ENCODE data around the gene EXOC3L4. TPM values are rescaled to one million over a fixed set of nuclear protein-coding genes. Genes with fewer than 3 reads are reported as not detected.
"Not testable (repeated sequence)": the region's sequence is repeated elsewhere in the genome, so short reads cannot be mapped to it uniquely, and the experiment has no call there.

EXOC3L4 gene
- total RNA-seq, 1 donor from 2014 or later: 0.46 TPM

DNA sequence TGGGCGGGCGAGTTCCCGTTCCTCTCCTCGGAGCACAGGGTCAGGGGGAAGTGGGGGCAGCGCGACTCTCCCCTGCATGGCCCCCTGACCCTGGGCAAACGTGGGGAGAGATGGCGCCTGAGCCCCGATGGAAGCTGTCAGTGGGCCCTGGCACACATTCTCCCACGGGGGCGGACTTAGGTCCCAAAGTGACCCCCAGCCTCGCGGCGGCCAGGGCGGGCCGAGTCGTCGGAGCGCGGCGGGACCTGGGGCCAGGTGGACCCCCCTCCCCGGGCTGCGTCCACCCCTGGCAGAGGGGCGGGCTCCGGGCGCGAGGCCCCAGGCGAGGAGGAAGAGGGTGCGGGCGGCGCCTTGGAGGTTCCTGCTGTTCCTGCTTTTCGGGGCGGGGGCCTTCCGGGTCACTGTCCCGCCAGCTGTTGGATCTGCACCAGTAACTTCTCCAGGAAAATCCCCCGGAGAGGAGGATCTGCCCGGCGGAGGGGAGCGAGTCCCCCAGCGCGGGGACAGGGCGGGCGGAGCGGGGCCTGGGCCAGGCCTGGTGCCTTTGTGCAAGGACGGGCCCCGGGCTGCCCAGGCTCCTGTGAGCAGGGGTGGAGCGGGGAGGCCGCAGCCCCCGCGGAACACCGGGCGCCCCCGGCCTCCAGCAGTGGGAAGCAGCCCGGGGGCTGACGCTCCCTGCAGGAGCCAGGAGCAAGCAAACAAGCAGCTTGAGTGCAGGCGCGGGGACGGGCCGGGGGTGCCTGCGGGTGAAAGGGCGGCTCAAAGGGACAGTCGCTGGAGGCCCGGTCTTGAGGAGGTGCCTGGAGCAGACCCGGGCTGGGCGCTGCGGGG, 44.0 kb downstream of the EXOC3L4 start:
- DNase-seq (ENCODE audit: low spot score): no peak
- intact Hi-C loops (cut with DNase I): no loop called here

DNA sequence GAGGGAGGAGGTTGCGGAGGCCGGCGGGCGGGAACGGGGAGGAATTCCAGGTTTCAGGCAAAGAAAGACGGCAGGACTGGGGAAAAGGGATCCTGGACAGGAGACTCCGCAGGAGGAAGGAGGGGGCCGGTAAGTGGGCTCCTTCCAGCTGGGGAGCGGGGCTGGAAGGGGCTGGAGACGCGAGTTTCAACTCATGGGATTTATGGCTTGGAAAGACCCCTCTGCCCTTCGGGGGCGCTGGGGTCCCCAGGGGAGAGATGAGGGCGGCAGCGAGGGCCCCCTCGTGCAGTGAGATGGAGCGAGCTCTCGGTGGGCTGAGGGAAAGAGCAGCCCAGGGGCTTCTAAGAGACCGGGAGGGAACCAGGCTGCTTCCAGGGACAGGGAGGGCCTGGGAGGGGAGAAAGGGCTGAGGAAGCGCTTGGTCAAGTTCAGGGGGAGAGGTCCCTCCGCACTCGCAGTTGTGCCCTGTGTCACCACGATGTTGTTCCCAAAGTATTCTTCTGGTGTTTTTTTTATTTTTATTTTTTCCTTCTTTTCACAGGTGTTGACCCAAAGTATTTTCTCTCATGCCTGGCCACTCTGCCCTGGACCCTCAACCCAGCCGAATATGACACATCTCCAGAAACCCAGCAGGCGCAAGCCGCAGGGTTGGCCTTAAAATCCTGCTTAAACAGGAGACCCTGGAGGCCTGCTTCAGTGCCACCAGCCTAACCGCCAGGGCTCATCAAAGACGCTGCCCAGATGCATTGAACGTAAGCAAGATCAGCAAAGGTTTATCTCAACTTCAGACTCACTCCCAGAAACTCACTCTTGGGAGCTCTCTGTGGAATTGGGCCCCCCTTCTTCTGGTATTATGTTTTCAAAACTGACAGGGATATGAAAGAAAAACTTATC, 44.9 kb downstream of the EXOC3L4 start:
- intact Hi-C loops (cut with DNase I): no loop called here
- no peak for DNase-seq (ENCODE audit: low spot score)

DNA sequence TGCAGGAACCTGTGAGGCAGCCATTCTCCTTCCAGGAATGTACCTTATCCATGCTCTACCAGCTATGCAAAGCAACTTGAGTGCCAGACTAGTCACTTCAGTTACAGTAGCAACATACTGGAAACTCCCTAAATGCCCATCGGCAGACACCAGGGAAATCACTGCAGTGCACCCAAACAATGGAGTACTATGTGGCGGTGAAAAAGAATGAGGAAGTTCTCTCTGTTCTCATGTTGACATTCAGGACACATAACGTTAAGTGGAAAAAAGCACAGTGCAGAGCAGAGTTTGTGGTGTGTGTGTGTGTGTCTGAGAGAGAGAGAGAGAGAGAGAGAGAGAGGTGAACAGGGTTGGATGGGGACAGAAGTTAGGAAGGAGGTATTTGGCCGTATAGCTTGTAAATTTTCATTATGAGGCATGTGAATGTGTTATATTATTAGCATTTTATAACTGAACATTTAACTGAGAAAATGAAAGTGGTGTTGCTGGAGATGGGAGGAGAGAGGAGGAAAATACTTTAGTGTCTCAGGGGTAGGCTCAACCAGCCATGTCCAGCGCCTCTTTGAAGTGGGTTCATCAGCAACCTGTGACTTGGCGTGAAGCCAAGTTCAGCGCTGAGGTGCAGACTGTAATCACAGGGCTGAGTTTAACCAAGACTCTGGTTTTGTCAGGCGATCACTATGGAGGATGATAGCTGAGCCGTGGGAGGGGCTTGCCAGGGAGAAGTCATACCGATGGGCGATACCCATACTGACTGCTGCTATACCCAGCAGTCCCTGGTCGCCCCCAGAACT, 46.0 kb downstream of the EXOC3L4 start:
- DNase-seq (ENCODE audit: low spot score): no peak
- intact Hi-C loops (cut with DNase I): no loop called here

DNA sequence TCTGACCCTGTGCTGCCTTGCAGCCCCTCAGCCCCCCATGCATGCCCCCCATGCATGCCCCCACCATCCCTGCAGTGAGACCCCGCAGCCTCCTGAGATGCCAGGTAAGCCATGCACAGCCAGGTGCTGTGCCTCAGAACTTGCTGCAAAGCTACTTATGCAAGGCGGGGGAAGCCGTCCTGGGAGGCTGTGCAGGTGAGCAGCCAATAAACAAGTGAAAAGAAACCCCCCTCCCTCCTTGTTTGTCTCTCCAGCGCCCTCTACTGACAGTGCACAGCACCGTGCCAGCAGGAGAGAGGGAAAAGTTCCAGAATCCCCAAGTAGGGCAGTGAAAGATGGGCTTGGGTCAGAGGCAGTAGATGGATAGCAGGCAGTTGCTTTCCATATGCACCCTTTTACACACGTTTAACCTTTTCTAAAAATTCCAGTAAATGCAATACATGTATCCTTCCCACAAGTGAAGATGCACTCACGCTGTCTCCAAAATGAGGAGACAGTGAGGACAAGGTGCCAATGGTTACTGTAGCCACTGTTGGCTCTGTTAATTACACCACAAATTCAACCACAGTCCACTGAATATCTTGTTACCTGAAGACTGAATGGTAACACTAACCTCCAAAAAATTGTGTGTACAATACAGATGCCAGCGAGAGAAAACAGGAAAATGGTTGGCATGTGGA, 46.7 kb downstream of the EXOC3L4 start:
- DNase-seq (ENCODE audit: low spot score): no peak
- intact Hi-C loops (cut with DNase I): no loop called here

DNA sequence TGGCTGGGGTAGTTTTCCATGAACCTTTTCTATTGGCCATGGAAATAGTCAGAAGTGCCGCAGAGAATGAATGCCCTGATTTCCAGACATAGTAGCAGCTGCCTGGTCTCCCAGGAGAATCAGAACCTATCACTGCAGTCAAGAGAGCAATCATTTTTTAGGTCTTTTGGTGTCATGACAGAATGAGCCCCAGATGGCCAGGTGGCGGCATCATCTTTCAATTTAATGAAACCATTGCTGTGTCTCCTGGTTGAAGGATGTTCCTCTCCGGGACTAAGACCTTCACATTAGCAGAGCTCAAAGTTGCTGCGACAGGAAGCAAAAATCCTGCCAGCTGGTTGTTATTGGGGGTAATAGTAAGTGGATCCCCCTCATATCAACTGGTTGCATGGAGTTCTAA, 47.5 kb downstream of the EXOC3L4 start:
- intact Hi-C loops (cut with DNase I): no loop called here
- no peak for DNase-seq (ENCODE audit: low spot score)

DNA sequence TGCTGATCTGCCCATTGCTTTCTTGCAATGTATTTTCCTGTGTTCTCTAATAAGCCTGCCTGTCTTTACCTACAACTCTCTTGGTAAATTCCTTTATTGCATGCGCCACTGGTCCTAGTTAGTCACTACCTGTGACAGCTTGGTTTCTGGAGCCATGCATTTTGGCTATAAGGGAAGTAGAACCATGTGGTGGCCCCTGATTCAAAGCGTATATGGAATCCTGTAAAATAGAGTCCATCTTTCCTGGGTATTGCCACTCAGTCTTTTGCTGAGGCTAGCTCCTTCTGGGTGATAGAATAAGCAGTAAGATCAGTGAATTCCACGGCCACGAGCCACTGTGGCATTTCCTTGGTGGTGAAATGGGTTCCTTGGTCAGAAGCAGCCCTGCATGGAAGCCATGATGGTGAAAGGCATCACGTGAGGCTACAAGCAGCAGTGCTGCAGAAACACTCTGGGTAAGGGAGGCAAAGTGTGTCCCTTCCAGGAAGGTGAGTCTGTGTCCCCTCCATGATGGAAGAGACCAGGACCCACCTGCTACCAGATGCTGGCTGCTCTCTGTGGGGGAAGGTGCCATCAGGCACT, 48.3 kb downstream of the EXOC3L4 start:
- no peak for DNase-seq (ENCODE audit: low spot score)
- intact Hi-C loops (cut with DNase I): no loop called here

DNA sequence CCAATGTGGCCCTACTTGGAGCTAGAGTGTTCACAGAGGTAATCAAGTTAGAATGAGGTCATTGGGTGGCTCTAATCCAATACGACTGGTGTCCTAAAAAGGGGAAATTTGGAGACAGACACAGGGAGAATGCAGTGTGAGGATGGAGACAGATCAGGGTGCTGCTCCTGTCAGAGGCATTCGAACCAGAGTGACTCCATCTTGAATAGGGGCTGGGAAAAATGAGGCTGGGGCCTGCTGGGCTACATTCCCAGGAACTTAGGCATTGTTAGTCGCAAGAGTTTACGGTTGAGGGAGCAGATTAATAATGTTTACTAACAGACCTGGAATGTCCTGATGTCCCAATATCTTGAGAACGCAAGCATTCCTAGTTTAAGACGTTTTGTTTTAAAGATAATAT, 49.0 kb downstream of the EXOC3L4 start:
- DNase-seq (ENCODE audit: low spot score): no peak
- intact Hi-C loops (cut with DNase I): no loop called here

DNA sequence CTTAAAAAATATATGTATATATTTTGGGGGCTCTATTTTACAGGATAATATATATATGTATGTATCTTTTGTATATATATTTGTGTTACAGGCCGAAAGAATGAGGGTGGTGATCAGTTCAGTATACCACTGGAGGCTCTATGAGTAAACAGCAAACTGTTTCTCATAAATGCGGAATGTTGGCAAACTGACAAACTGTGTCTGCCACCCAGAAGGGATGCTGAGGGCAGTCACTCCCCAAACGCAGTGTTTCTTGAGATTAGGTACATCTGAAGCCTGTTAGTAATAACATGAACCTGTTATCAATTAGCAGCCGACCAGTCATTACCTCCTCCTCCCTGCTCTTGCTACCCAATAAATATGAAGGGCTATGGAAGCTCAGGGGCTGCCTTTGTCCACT, 49.6 kb downstream of the EXOC3L4 start:
- no peak for DNase-seq (ENCODE audit: low spot score)
- intact Hi-C loops (cut with DNase I): no loop called here

DNA sequence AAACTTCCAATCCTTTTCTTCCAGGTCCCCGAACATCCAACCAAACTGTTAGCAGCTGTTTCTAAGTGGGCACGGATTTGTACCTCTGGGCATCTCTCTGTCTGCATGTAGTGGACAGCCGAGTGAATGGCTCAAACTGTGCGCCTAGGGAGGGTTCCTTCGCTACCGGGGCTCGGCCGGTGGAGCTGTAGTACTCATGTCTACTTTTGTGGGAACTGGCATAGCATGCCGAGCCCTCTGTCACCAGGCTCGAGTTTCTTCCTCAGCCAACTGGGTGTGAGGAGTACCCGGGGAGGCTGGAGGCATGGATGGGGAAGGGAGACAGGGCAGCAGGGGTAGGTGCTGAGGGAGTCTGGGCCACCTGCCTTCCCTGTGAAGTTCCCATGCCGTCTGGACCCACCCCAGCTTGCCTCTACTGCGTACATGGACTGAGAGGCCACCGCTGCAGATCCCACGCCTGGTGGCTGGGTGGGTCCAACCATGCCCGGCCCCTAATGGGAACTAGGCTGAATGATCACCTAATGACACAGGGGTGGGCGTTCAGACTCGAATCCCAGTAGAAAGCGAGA, 51.7 kb downstream of the EXOC3L4 start:
- intact Hi-C loops (cut with DNase I): no loop called here
- DNase-seq (ENCODE audit: low spot score): no peak

DNA sequence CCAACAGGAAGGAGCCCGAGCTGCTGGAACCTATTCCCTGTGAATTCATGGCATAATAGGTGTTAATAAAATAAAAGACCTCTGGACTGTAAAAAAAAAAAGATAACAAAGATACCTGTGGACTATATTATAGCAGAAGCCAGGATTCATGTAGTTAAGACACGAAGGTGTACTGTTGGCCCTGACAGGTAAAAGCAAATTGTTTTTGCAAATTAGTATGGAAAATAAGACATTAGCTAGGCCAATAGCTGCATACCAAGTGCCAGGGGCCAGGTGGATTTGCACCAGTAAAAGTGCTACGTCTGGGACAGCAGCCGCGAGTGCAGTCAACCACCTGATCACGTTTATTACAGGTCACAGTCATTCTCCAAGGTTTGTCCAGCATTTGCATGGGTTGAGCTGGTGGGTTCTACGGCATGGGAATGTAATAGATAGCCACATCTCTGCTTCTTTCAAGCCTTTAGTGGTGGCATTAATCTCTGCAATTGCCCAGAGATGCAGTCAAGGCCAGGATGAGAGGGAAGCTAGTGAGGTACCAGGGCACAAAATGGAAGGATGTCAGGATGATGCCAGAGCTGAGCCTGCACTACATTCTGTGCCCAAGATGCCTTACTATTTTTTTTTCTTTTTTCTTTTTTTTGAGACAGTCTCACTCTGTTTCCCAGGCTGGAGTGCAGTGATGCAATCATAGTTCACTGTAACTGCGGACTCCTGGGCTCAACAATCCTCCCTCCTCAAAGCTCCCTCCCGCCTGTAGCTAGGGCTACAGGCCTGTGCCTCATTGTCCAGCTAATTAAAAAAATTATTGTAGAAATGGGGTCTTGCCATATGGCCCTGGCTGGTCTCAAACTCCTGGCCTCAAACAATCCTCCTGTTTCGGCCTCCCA, 55.1 kb downstream of the EXOC3L4 start:
- DNase-seq (ENCODE audit: low spot score): peak; percentile 24
- intact Hi-C loops (cut with DNase I): no loop called here

DNA sequence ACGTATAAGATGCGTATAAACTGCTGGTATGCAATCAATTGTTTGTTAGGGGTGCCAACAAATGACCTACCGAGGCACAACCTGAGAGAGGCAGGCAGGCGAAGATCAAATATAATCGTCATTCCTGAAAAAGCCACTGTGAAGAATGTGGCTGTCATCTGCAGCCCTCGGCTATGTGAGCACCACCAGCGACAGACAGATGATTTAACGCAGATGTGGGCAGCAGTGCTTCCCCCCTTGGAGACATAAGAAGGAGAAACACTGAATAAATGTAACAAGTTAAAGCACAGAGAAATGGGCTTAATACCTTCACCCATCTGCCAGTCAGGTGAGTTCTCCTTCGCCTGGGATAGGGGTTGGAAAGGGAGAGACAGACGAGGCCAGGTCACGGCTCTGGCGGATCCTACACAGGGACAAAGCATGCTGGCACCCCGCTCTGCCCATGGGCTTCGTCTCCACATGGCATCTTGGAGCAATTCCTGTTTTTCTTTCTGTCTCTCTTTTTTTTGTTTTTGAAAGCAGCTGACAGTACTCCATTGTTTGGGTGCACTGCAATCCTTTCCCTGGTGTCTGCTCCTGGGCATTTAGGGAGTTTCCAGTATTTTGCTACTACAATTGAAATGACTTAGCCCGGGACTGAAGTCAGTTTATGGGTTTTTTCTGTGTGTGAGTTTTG, 56.9 kb downstream of the EXOC3L4 start:
- intact Hi-C loops (cut with DNase I): no loop called here
- DNase-seq (ENCODE audit: low spot score): no peak

DNA sequence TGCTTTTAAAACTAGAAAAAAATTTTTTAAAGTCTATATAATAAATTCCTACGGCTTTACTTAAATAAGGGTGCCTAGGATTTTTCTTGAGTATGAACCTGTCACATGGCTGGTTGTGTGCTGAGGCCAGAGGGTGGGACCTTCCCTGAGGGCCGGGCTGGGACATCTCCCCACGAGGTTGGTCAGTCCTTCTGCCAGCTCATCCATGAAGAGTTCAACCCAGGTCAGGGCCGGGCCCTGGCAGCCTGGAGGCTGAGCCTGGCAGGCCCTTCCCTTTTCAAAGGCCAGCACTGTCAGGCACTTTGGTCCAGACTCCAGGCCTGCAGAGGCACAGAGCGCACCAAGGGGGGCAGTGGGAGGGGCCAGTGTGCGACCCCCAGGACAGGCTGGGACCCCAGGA, 60.5 kb downstream of the EXOC3L4 start:
- DNase-seq (ENCODE audit: low spot score): peak; percentile 87
- intact Hi-C loops (cut with DNase I): no loop called here

DNA sequence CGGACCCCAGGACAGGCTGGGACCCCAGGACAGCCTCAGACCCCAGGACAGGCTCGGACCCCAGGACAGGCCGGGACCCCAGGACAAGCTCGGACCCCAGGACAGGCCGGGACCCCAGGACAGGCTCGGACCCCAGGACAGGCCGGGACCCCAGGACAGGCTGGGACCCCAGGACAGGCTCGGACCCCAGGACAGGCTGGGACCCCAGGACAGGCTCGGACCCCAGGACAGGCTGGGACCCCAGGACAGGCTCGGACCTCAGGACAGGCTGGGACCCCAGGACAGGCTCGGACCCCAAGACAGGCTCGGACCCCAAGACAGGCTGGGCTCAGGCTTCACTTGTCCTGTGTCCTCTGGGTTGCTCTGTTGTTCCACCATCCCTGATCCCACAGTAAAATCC, 60.9 kb downstream of the EXOC3L4 start:
- intact Hi-C loops (cut with DNase I); DNase-seq (ENCODE audit: low spot score): not testable (repeated sequence)

DNA sequence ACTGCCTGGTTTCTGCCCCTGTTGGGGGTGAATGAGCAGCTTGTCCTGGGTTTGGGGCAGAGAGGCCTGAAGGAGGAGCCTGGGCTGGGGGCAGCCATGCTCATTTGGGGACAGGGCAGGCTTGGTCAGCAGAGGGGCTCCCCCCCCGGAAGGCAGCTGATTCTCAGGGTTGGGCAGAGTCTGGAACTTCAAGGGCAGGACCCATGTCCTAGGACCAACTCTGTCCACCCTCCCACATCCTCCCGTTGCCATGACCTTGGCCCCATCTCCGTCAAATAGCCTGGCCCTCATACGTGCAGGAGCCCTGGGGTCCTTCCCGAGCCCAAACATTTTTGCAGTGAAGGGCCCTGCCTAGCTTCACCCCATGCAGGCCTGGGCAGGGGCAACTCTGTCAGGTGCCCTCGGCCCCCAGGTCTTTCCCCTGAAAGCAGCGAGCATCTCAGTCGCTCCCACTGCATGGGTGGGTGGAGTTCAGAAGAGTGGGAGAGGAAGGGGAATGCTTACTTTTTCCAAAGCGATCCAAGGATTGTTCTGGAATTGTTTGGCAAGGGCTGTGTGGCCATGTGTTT, 61.4 kb downstream of the EXOC3L4 start:
- no peak for DNase-seq (ENCODE audit: low spot score)
- intact Hi-C loops (cut with DNase I): no loop called here

DNA sequence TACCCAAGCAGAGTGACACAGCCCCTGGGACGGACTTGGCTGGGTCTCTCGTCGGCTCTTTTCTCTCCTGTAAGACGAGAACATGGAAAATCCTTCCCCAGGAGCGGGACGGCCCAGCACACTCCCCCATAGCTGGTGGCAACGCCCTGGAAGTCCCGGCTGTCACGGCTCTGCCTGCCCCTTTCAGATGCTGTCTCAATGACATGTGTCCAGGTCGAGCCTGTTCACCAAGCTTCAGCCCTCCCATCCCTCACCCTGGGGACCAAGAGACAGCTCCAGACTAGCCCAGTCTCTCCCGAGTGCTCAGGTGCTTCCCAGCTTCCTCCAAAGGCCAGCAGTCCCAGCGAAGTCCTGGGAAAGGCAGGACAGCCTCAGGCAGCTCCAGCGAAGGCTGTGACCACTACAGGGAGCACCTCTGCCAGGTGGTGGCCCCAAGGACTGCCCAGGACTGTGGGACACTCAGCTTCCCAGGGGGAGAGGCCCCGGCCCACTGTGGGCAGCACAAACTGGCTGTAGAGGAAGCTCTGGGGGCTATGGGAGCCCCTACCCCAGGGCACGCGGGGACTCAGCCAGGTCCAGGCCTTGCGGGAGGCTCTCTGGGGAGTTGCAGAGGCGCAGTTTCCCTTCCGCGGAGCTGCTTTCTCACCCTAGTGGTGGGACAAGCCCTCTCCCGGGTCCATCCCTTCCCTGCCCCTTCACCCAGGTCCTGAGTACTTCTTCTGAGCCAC, 62.3 kb downstream of the EXOC3L4 start:
- DNase-seq (ENCODE audit: low spot score): no peak
- intact Hi-C loops (cut with DNase I): no loop called here

DNA sequence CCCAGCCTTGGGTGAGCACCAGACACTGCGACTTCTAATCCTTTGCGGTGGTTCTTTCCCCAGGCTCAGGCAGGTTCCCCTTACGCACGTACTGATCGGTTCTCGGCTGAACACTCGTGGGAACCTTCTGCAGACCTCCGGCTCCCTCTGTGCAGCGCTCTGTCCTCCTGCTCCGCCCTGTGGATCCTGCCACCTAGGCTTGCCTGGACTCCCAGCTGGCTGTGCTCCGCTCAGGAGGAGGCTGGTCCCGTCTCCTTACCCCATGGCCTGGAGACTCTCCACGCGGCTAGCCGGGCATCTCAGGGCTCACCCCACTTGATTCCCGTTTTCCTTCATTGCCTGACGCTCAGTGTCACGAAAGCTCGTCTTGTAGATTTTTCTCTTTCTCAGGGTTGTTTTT, 63.4 kb downstream of the EXOC3L4 start:
- intact Hi-C loops (cut with DNase I): no loop called here
- DNase-seq (ENCODE audit: low spot score): no peak

All from cardiac septum (tissue), 1 donor.